Left renal cortex interstitium (tissue), 4 donors: Measurements from ENCODE around the gene PHLDA1. TPM values are rescaled to one million over a fixed set of nuclear protein-coding genes. Genes with fewer than 3 reads are reported as not detected.

Experiments
- polyA plus RNA-seq, 4 donors: library from polyadenylated mRNA; unstranded; fragments of 120-200 nt; gene quantifications; one replicate each; pipeline ENCODE4 v1.2.1, GENCODE V29; 2013; ENCODE audit not compliant: insufficient read length in 4 of 4

The PHLDA1 gene
- polyA plus RNA-seq, 4 donors, result 32.7 to 44.7 (median 38.2) TPM

Other genes with a start within 250 kb of the PHLDA1 start
- 1,000 to 10,000 TPM in 1 of 4 donors, 100 to 1,000 TPM in 3; 786 to 1,012 (median 875) TPM for gene NAP1L1, start 52.9 kb upstream of the PHLDA1 start, polyA plus RNA-seq